SK-N-SH treated with all-trans-retinoic acid at 6 μM for 48 hours (cell line): ENCODE measurements around the gene ZNF341.

Source experiments
- ATAC-seq: fragments of 200-7000 bp; cut with Tn5 transposase; 3 replicates; pipeline ENCODE4 v1.9.1; 2020; ENCODE audit warnings: mild to moderate bottlenecking, moderate library complexity
- BACH2 ChIP-seq: fragments of 250-450 bp; sonication (Bioruptor Pico); IDR thresholded peaks from 2 replicates; pipeline ENCODE4 v1.9.0; 2021; ENCODE audit warnings: mild to moderate bottlenecking, borderline replicate concordance
- CSDC2 ChIP-seq: fragments of 250-450 bp; sonication (Bioruptor Pico); IDR thresholded peaks from 2 replicates; pipeline ENCODE4 v1.5.0; 2020; ENCODE audit warnings: mild to moderate bottlenecking, moderate library complexity
- ESRRG ChIP-seq: fragments of 250-450 bp; sonication (Bioruptor Pico); IDR thresholded peaks from 2 replicates; pipeline ENCODE4 v1.6.1; 2021; ENCODE audit warnings: mild to moderate bottlenecking
- GLIS3 ChIP-seq: fragments of 250-450 bp; sonication (Bioruptor Pico); IDR thresholded peaks from 2 replicates; pipeline ENCODE4 v1.5.0; 2020; ENCODE audit warnings: mild to moderate bottlenecking, moderate library complexity
- ISL1 ChIP-seq: fragments of 250-450 bp; sonication (Bioruptor Pico); IDR thresholded peaks from 2 replicates; pipeline ENCODE4 v2.1.2; 2022; ENCODE audit warnings: mild to moderate bottlenecking, moderate library complexity
- OSR1 ChIP-seq: fragments of 250-450 bp; sonication (Bioruptor Pico); IDR thresholded peaks from 2 replicates; pipeline ENCODE4 v1.8.0; 2022; ENCODE audit warnings: moderate library complexity, mild to moderate bottlenecking, inconsistent platforms
- PPARA ChIP-seq: fragments of 250-450 bp; sonication (Bioruptor Pico); IDR thresholded peaks from 2 replicates; pipeline ENCODE4 v1.5.0; 2020; ENCODE audit warnings: mild to moderate bottlenecking, borderline replicate concordance
- RARB ChIP-seq: fragments of 250-450 bp; sonication (Bioruptor Pico); IDR thresholded peaks from 2 replicates; pipeline ENCODE4 v1.8.0; 2021; ENCODE audit warnings: mild to moderate bottlenecking, moderate library complexity
- SNAI2 ChIP-seq: fragments of 250-450 bp; sonication (Bioruptor Pico); IDR thresholded peaks from 2 replicates; pipeline ENCODE4 v1.5.0; 2020; ENCODE audit warnings: mild to moderate bottlenecking, moderate library complexity
- TCF4 ChIP-seq: fragments of 250-450 bp; sonication (Bioruptor Pico); IDR thresholded peaks from 2 replicates; pipeline ENCODE4 v1.8.0; 2021; ENCODE audit warnings: mild to moderate bottlenecking, moderate library complexity, borderline replicate concordance
- TOX ChIP-seq: fragments of 250-450 bp; sonication (Bioruptor Pico); IDR thresholded peaks from 2 replicates; pipeline ENCODE4 v1.8.0; 2021; ENCODE audit warnings: mild to moderate bottlenecking, moderate library complexity, borderline replicate concordance
- ZC3H10 ChIP-seq: fragments of 250-450 bp; sonication (Bioruptor Pico); IDR thresholded peaks from 2 replicates; pipeline ENCODE4 v1.5.1; 2021; ENCODE audit warnings: mild to moderate bottlenecking, moderate library complexity
- ZNF565 ChIP-seq: fragments of 450-650 bp; formaldehyde crosslinking; conservative IDR thresholded peaks from 2 replicates; pipeline ENCODE4 v1.5.0; 2020; ENCODE audit warnings: low read depth, mild to moderate bottlenecking, moderate library complexity
- ZNF70 ChIP-seq: fragments of 450-650 bp; formaldehyde crosslinking; IDR thresholded peaks from 2 replicates; pipeline ENCODE4 v1.5.0; 2020; ENCODE audit warnings: mild to moderate bottlenecking, moderate library complexity
- ZNF8 ChIP-seq: fragments of 450-650 bp; formaldehyde crosslinking; IDR thresholded peaks from 2 replicates; pipeline ENCODE4 v1.5.0; 2020; ENCODE audit warnings: mild to moderate bottlenecking, moderate library complexity
- TF ChIP-seq, protein P1 (sequence below): fragments of 250-450 bp; sonication (Bioruptor Pico); IDR thresholded peaks from 2 replicates; pipeline ENCODE4 v1.8.0; 2020; ENCODE audit warnings: mild to moderate bottlenecking, moderate library complexity, borderline replicate concordance
- TF ChIP-seq, protein P2 (sequence below): fragments of 250-450 bp; sonication (Bioruptor Pico); IDR thresholded peaks from 2 replicates; pipeline ENCODE4 v1.5.0; 2020; ENCODE audit warnings: mild to moderate bottlenecking, moderate library complexity
- TF ChIP-seq, protein P3 (sequence below): fragments of 250-450 bp; sonication (Bioruptor Pico); IDR thresholded peaks from 2 replicates; pipeline ENCODE4 v1.5.1; 2021; ENCODE audit warnings: mild to moderate bottlenecking, moderate library complexity
- TF ChIP-seq, protein P4 (sequence below): fragments of 250-450 bp; sonication (Bioruptor Pico); IDR thresholded peaks from 2 replicates; pipeline ENCODE4 v1.5.1; 2020; ENCODE audit warnings: low read depth, mild to moderate bottlenecking, moderate library complexity

The ZNF341 gene

DNA sequence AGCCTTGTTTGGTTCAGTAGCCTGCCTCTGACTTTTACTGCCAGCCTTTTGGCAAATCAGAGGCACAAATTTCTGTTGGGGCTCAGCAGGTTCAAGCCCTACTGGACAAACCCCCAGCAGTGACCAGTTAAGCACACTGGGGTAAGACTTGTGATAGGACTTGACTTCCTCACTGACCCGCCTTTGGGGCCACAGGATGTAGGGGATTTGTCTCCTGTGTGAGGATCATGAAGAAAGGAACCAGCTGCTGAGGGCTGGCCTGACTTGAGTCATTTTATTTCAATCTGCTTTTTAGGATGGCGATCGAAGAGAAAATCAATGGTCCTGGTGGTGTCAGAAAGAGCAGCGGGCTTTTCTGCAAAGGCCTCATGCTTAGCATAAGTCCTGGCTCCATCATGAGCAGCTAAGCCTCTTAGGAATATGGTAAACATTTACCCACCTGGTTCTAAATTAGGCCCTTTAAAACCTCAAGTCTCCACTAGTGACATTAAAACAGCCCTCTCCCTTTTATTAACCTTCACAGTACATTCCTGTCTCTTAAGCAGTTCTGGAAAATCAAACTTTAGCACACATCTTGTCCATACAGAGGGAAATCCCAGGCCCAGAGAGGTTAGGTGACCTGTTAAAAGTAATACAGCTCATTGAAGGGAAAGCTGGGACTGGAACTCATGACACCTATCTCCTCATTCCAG, 96.0 kb downstream of the ZNF341 start:
- ATAC-seq, result no peak
- TF ChIP-seq ZNF70 (CRISPR knock-in tag) (no peak), ZNF565 (CRISPR knock-in tag) (no peak), CSDC2 (no peak), TOX (no peak), GLIS3 (CRISPR knock-in tag) (no peak), ZC3H10 (CRISPR knock-in tag) (no peak), BACH2 (no peak), SNAI2 (CRISPR knock-in tag) (no peak), ZNF8 (CRISPR knock-in tag) (no peak), RARB (CRISPR knock-in tag) (no peak), TCF4 (no peak), OSR1 (CRISPR knock-in tag) (no peak), ESRRG (CRISPR knock-in tag) (no peak), ISL1 (CRISPR knock-in tag) (no peak), PPARA (CRISPR knock-in tag) (no peak)
- TF ChIP-seq, protein P1, sequence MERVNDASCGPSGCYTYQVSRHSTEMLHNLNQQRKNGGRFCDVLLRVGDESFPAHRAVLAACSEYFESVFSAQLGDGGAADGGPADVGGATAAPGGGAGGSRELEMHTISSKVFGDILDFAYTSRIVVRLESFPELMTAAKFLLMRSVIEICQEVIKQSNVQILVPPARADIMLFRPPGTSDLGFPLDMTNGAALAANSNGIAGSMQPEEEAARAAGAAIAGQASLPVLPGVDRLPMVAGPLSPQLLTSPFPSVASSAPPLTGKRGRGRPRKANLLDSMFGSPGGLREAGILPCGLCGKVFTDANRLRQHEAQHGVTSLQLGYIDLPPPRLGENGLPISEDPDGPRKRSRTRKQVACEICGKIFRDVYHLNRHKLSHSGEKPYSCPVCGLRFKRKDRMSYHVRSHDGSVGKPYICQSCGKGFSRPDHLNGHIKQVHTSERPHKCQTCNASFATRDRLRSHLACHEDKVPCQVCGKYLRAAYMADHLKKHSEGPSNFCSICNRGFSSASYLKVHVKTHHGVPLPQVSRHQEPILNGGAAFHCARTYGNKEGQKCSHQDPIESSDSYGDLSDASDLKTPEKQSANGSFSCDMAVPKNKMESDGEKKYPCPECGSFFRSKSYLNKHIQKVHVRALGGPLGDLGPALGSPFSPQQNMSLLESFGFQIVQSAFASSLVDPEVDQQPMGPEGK (CRISPR knock-in tag), result no peak
- TF ChIP-seq, protein P2, sequence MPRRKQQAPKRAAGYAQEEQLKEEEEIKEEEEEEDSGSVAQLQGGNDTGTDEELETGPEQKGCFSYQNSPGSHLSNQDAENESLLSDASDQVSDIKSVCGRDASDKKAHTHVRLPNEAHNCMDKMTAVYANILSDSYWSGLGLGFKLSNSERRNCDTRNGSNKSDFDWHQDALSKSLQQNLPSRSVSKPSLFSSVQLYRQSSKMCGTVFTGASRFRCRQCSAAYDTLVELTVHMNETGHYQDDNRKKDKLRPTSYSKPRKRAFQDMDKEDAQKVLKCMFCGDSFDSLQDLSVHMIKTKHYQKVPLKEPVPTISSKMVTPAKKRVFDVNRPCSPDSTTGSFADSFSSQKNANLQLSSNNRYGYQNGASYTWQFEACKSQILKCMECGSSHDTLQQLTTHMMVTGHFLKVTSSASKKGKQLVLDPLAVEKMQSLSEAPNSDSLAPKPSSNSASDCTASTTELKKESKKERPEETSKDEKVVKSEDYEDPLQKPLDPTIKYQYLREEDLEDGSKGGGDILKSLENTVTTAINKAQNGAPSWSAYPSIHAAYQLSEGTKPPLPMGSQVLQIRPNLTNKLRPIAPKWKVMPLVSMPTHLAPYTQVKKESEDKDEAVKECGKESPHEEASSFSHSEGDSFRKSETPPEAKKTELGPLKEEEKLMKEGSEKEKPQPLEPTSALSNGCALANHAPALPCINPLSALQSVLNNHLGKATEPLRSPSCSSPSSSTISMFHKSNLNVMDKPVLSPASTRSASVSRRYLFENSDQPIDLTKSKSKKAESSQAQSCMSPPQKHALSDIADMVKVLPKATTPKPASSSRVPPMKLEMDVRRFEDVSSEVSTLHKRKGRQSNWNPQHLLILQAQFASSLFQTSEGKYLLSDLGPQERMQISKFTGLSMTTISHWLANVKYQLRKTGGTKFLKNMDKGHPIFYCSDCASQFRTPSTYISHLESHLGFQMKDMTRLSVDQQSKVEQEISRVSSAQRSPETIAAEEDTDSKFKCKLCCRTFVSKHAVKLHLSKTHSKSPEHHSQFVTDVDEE (CRISPR knock-in tag), result no peak
- TF ChIP-seq, protein P3, sequence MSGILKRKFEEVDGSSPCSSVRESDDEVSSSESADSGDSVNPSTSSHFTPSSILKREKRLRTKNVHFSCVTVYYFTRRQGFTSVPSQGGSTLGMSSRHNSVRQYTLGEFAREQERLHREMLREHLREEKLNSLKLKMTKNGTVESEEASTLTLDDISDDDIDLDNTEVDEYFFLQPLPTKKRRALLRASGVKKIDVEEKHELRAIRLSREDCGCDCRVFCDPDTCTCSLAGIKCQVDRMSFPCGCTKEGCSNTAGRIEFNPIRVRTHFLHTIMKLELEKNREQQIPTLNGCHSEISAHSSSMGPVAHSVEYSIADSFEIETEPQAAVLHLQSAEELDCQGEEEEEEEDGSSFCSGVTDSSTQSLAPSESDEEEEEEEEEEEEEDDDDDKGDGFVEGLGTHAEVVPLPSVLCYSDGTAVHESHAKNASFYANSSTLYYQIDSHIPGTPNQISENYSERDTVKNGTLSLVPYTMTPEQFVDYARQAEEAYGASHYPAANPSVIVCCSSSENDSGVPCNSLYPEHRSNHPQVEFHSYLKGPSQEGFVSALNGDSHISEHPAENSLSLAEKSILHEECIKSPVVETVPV (CRISPR knock-in tag), result no peak
- TF ChIP-seq, all 23 proteins: peak for 0

DNA sequence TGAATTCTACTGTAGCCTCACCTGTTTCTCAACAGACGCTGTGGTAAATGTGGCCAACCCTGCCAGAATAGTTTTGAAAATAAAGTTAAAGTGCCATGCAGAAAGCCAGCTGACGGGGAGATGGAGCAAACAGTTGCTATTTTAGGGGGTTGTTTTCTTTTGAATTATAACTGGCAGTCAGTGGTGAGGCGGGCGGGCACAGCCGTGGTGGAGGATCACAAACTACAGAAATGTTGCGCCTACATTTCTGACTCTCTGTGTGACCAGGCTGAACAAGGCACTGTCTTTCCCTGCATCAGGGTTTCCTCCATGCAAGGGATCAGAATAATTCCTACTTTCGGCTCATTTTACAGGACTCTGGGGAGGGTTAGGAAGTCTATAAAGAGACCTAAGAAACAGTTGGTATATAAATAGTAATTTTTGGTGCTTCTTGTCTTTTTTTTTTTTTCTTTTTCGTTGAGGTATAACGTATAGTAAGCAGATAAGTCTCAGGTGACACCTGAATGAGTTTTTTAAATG, 96.6 kb downstream of the ZNF341 start:
- no peak for ATAC-seq
- no peak for TF ChIP-seq TCF4
- TF ChIP-seq, protein P4, sequence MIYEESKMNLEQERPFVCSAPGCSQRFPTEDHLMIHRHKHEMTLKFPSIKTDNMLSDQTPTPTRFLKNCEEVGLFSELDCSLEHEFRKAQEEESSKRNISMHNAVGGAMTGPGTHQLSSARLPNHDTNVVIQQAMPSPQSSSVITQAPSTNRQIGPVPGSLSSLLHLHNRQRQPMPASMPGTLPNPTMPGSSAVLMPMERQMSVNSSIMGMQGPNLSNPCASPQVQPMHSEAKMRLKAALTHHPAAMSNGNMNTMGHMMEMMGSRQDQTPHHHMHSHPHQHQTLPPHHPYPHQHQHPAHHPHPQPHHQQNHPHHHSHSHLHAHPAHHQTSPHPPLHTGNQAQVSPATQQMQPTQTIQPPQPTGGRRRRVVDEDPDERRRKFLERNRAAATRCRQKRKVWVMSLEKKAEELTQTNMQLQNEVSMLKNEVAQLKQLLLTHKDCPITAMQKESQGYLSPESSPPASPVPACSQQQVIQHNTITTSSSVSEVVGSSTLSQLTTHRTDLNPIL (CRISPR knock-in tag), result no peak
- no peak for TF ChIP-seq ISL1 (CRISPR knock-in tag)
- no peak for TF ChIP-seq ZC3H10 (CRISPR knock-in tag)
- TF ChIP-seq, protein P2 (CRISPR knock-in tag), result no peak
- no peak for TF ChIP-seq ZNF565 (CRISPR knock-in tag)
- no peak for TF ChIP-seq PPARA (CRISPR knock-in tag)
- TF ChIP-seq CSDC2, result no peak
- TF ChIP-seq ZNF8 (CRISPR knock-in tag), result no peak
